GM12864 (cell line): Measurements from ENCODE around the gene ERGIC3.

ENCODE experiments used
- DNase-seq: peaks from one replicate; pipeline ENCODE4 v3.0.0-alpha.2; 2011; ENCODE audit warnings: low read depth
- H3K4me3 ChIP-seq: 2 replicates; pipeline ENCODE4 v1.5.1; 2011; ENCODE audit warnings: mild to moderate bottlenecking, low read depth, low read length, control low read depth
- TF ChIP-seq, protein P1 (sequence below): IDR thresholded peaks from 2 replicates; pipeline ENCODE4 v1.5.1; 2011; ENCODE audit warnings: low read depth, mild to moderate bottlenecking, moderate library complexity, low read length, control low read depth, inconsistent platforms; ENCODE audit errors: missing control alignments

Gene ERGIC3

GRCh38 chr20:35561671-35562070 lies 19.8 kb downstream of the ERGIC3 start:
- TF ChIP-seq, protein P1, sequence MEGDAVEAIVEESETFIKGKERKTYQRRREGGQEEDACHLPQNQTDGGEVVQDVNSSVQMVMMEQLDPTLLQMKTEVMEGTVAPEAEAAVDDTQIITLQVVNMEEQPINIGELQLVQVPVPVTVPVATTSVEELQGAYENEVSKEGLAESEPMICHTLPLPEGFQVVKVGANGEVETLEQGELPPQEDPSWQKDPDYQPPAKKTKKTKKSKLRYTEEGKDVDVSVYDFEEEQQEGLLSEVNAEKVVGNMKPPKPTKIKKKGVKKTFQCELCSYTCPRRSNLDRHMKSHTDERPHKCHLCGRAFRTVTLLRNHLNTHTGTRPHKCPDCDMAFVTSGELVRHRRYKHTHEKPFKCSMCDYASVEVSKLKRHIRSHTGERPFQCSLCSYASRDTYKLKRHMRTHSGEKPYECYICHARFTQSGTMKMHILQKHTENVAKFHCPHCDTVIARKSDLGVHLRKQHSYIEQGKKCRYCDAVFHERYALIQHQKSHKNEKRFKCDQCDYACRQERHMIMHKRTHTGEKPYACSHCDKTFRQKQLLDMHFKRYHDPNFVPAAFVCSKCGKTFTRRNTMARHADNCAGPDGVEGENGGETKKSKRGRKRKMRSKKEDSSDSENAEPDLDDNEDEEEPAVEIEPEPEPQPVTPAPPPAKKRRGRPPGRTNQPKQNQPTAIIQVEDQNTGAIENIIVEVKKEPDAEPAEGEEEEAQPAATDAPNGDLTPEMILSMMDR = no peak
- DNase-seq = no peak
- H3K4me3 ChIP-seq = no peak overlapping the region

DNA sequence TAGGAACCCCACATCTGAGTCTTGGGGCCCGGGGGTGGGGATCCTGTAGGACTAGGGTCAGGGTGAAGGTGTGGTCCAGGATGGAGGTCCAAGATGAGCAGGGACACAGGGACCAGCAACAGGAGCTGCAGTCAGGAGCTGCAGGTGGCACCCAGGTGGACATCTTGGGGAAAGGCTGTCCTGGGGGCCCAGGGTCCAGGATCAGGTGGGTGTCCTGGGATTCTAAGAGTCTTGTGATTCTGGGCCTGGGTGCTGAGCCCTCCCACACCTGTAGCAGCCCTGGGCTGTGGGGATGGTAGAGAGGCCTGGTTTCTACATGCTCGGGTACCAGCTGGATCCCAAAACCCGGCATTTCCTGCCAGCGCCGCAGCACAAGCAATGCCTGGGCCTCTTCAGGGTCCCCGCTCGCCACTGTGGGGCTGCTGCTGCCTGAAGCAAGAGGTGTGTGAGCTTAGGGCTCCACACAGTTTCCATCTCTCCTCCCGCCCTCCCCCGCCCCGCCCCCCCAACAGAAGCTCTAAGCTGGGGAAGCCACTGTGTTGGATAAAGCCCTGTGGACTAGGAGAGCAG lies 20.7 kb downstream of the ERGIC3 start:
- H3K4me3 ChIP-seq = no peak overlapping the region
- TF ChIP-seq, protein P1 = no peak
- DNase-seq = no peak

DNA sequence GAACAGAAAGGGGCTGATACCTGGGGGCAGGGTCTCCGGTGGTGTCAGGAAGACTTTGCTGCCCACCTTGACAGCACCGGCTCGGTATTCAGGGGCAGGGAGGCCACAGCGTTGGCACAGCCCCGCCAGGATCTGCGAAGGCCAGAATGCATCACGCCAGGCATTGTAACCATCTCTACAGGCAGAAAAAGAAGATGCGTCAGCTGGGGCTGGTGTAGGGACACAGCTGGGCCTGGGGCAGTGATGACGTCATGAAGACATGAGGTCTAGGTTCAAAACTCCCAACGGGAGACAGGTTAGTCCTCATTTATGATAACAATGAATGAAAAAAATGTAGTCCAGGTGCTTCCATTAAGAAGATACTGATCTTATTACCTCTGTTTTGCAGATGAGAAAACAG lies 22.0 kb downstream of the ERGIC3 start:
- TF ChIP-seq, protein P1 = no peak
- H3K4me3 ChIP-seq = no peak overlapping the region
- DNase-seq = no peak

- no peak for DNase-seq
- TF ChIP-seq, protein P1 = no peak
- H3K4me3 ChIP-seq = no peak overlapping the region
These were observed 23.0 kb downstream of the ERGIC3 start for GRCh38 chr20:35564905-35565304.

- no peak for DNase-seq
- H3K4me3 ChIP-seq = no peak overlapping the region
- TF ChIP-seq, protein P1 = peak; percentile 37
These were observed 26.8 kb downstream of the ERGIC3 start for GRCh38 chr20:35568645-35569044.

DNA sequence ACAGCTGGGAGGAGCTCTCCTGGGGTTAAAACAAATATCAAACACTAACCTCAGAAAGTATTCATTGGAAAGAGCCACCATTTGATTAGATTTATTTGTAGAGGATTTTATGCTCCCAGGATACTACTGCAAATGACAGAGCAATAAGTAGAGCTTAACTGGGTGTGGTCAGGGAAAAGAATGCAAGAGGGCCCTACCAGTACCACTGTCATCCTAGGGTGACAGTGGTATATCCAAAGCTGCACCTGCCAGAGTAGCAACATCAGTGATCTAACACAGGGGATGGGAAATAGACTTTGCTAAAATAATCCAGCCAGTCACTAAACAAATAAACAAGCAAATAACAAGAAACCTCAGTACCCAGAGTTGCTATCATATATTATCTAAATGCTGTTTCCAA lies 29.7 kb downstream of the ERGIC3 start:
- no peak overlapping the region for H3K4me3 ChIP-seq
- TF ChIP-seq, protein P1 = no peak
- no peak for DNase-seq

DNA sequence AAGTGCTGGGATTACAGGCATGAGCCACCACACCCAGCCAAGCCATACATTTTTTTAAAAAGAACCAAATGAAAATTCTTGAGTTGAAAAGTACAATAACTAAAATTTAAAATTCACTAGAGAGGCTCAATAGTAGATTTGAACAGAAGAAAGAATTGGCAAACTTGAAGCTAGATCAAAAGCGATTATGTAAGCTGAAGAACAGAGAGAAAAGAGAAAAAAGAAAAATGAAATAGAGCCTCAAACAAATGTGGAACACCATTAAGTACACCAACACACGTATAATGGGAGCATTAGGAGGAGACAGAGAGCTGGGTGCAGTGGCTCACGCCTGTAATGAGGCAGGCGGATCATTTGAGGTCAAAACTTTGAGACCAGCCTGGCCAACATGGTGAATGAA lies 31.0 kb downstream of the ERGIC3 start:
- DNase-seq = no peak
- no peak overlapping the region for H3K4me3 ChIP-seq
- TF ChIP-seq, protein P1 = no peak
